GM19328 (cell line): ENCODE results near the gene KIF4A.

Experiments used
- ATAC-seq: cut with Tn5 transposase; IDR thresholded peaks from one replicate; pipeline ENCODE4 v1.9.1; 2021; ENCODE audit warnings: mild to moderate bottlenecking, moderate library complexity; ENCODE audit not compliant: unreplicated experiment

Gene KIF4A

GRCh38 chrX:70437921-70438665 is 148.2 kb downstream of the KIF4A start:
- no peak for ATAC-seq

GRCh38 chrX:70439016-70439415 is 149.1 kb downstream of the KIF4A start:
- no peak for ATAC-seq

- ATAC-seq: no peak
Observed at GRCh38 chrX:70442224-70442623, 152.3 kb downstream of the KIF4A start.

GRCh38 chrX:70444326-70444945 is 154.5 kb downstream of the KIF4A start, which contains the start of gene DLG3:
Gene DLG3, plus strand, starts transcription at chrX:70444835. Its CDS starts 367 bp downstream, at chrX:70445202.
- ATAC-seq: no peak

GRCh38 chrX:70444946-70445656 is 155.2 kb downstream of the KIF4A start:
- ATAC-seq: no peak

- no peak for ATAC-seq
Observed at GRCh38 chrX:70445951-70446350, 156.0 kb downstream of the KIF4A start.

- ATAC-seq: no peak
Observed at GRCh38 chrX:70446380-70447350, 156.8 kb downstream of the KIF4A start.

GRCh38 chrX:70449457-70449966 is 159.6 kb downstream of the KIF4A start:
- no peak for ATAC-seq

GRCh38 chrX:70452143-70452733 is 162.3 kb downstream of the KIF4A start:
- peak; percentile 45 for ATAC-seq

- ATAC-seq: no peak
Observed at GRCh38 chrX:70453024-70453618, 163.2 kb downstream of the KIF4A start.

GRCh38 chrX:70454441-70455365 is 164.8 kb downstream of the KIF4A start:
- ATAC-seq: peak; percentile 37

- ATAC-seq: no peak
Observed at GRCh38 chrX:70455366-70456202, 165.7 kb downstream of the KIF4A start.

GRCh38 chrX:70456256-70456655 is 166.4 kb downstream of the KIF4A start:
- no peak for ATAC-seq

GRCh38 chrX:70461026-70461425 is 171.1 kb downstream of the KIF4A start:
- ATAC-seq: no peak

- ATAC-seq: no peak
Observed at GRCh38 chrX:70464051-70464450, 174.1 kb downstream of the KIF4A start.

GRCh38 chrX:70466968-70467367 is 177.1 kb downstream of the KIF4A start:
- ATAC-seq: no peak

GRCh38 chrX:70468709-70469108 is 178.8 kb downstream of the KIF4A start:
- ATAC-seq: no peak
